KMS-11 (cell line): Measurements from ENCODE around the gene LSAMP.

ENCODE experiments used
- H2AFZ ChIP-seq: fragments of 200-600 bp; sonication (generic); 2 replicates; pipeline ENCODE4 v1.6.1; 2016; ENCODE audit warnings: antibody characterized with exemption, mixed run types, low read depth
- H3K27ac ChIP-seq: fragments of 200-600 bp; sonication (generic); 2 replicates; pipeline ENCODE4 v1.6.1; 2016; ENCODE audit warnings: mild to moderate bottlenecking, mixed run types
- H3K27me3 ChIP-seq: fragments of 200-600 bp; sonication (generic); 2 replicates; pipeline ENCODE4 v1.6.1; 2017; ENCODE audit warnings: mild to moderate bottlenecking, low read depth, mixed run types, moderate library complexity; ENCODE audit not compliant: insufficient read depth
- H3K36me3 ChIP-seq: fragments of 200-600 bp; sonication (generic); 2 replicates; pipeline ENCODE4 v1.6.1; 2017; ENCODE audit warnings: mild to moderate bottlenecking, mixed run types; ENCODE audit not compliant: insufficient read depth
- H3K4me1 ChIP-seq: fragments of 200-600 bp; sonication (generic); 2 replicates; pipeline ENCODE4 v1.6.1; 2016; ENCODE audit warnings: mild to moderate bottlenecking, low read depth, mixed run types; ENCODE audit not compliant: poor library complexity, severe bottlenecking
- H3K4me2 ChIP-seq: fragments of 200-600 bp; sonication (generic); 2 replicates; pipeline ENCODE4 v1.7.0; 2016; ENCODE audit warnings: mild to moderate bottlenecking, mixed run types
- H3K4me3 ChIP-seq: fragments of 200-600 bp; sonication (generic); IDR thresholded peaks from 2 replicates; pipeline ENCODE4 v1.6.1; 2017; ENCODE audit warnings: low read depth, low read length, mixed read lengths; ENCODE audit not compliant: insufficient read depth
- H3K79me2 ChIP-seq: fragments of 200-600 bp; sonication (generic); 2 replicates; pipeline ENCODE4 v1.6.1; 2016; ENCODE audit warnings: low read depth, mixed run types; ENCODE audit not compliant: insufficient read depth
- H3K9ac ChIP-seq: fragments of 200-600 bp; sonication (generic); 2 replicates; pipeline ENCODE4 v1.6.1; 2016; ENCODE audit warnings: mild to moderate bottlenecking, mixed run types
- H4K20me1 ChIP-seq: fragments of 200-600 bp; sonication (generic); 2 replicates; pipeline ENCODE4 v1.6.1; 2016; ENCODE audit warnings: mild to moderate bottlenecking, mixed run types; ENCODE audit not compliant: insufficient read depth
- CTCF ChIP-seq: fragments of 200-600 bp; sonication (generic); conservative IDR thresholded peaks from 2 replicates; pipeline ENCODE4 v1.6.1; 2017; ENCODE audit warnings: low read depth, mild to moderate bottlenecking, antibody characterized with exemption, low read length, moderate library complexity, mixed read lengths

Gene LSAMP

GRCh38 chr3:115859002-115859807, 586.1 kb downstream of the LSAMP start:
- Histone ChIP-seq H3K27me3 (no peaks in the 10 kb centered on the region), H3K36me3 (no peaks in the 10 kb centered on the region), H3K4me1 (no peaks in the 10 kb centered on the region), H3K27ac (no peak overlapping the region), H2AFZ (no peak overlapping the region), H3K4me2 (no peak overlapping the region), H3K4me3 (no peak overlapping the region), H3K79me2 (no peaks in the 10 kb centered on the region), H4K20me1 (no peaks in the 10 kb centered on the region), H3K9ac (no peak overlapping the region)
- no peak for TF ChIP-seq CTCF

GRCh38 chr3:115857518-115858136, 587.7 kb downstream of the LSAMP start:
- Histone ChIP-seq H3K36me3 (no peaks in the 10 kb centered on the region), H3K4me3 (no peak overlapping the region), H2AFZ (no peak overlapping the region), H3K4me1 (no peaks in the 10 kb centered on the region), H3K27ac (no peak overlapping the region), H3K27me3 (no peaks in the 10 kb centered on the region), H3K4me2 (no peak overlapping the region), H4K20me1 (no peaks in the 10 kb centered on the region), H3K79me2 (no peaks in the 10 kb centered on the region), H3K9ac (no peak overlapping the region)
- no peak for TF ChIP-seq CTCF

- Histone ChIP-seq H3K27me3 (no peaks in the 10 kb centered on the region), H3K27ac (no peak overlapping the region), H3K79me2 (no peaks in the 10 kb centered on the region), H3K4me3 (no peak overlapping the region), H3K9ac (no peak overlapping the region), H4K20me1 (no peaks in the 10 kb centered on the region), H3K4me2 (no peak overlapping the region), H2AFZ (no peak overlapping the region), H3K36me3 (no peaks in the 10 kb centered on the region), H3K4me1 (no peaks in the 10 kb centered on the region)
- no peak for TF ChIP-seq CTCF
Observed at GRCh38 chr3:115855911-115856310, 589.4 kb downstream of the LSAMP start.

- no peak overlapping the region for H3K4me2 ChIP-seq
- H2AFZ ChIP-seq = no peak overlapping the region
- TF ChIP-seq CTCF = no peak
- H3K4me3 ChIP-seq = no peak overlapping the region
- H3K4me1 ChIP-seq = no peaks in the 10 kb centered on the region
- no peaks in the 10 kb centered on the region for H3K79me2 ChIP-seq
- no peaks in the 10 kb centered on the region for H3K27me3 ChIP-seq
- H4K20me1 ChIP-seq = no peaks in the 10 kb centered on the region
- H3K36me3 ChIP-seq = no peaks in the 10 kb centered on the region
- no peak overlapping the region for H3K9ac ChIP-seq
- H3K27ac ChIP-seq = no peak overlapping the region
Observed at GRCh38 chr3:115853104-115853503, 592.2 kb downstream of the LSAMP start.
